OCI-M2 (cell line): Measurements from ENCODE around the gene XYLT1.
"Not testable (repeated sequence)": the region's sequence is repeated elsewhere in the genome, so short reads cannot be mapped to it uniquely, and the experiment has no call there.

Experiments
- DNase-seq: peaks from one replicate; lab custom pipeline; 2025; ENCODE audit not compliant: unreplicated experiment; lab: John Stamatoyannopoulos, UW

Gene XYLT1

DNA sequence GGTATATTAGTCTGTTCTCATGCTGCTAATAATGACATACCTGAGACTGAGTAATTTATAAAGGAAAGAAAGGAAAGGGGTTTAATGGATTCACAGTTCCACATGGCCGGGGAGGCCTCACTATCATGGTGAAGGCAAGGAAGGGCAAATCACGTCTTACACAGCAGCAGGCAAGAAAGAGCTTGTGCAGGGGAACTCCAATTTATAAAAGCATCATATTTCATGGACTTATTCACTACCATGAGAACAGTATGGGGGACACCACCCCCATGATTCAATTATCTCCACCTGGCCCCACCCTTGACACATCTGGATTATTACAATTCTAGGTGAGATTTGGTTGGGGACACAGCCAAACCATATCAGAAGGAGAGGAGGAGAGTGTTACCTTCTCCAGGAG is 17.7 kb upstream of the XYLT1 start:
- no peak for DNase-seq

DNA sequence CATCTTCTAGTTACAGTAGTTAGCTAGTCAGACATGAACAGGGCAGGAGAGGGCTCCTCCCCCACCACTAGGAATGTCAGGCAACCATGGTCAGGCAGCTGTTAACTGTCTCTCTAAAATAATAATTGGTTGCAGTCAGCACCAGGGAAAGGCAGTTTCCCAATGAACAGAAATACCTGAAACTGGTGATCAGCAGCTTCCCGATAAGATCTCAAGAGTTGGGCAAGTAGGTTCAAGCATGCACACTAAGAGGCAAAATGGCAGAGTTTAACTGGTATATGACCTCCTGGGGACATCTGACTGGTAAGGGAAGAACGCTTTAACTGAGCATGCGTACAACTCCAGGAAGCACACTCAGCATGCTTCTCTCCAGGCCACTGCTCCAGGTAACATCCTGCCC is 12.6 kb upstream of the XYLT1 start:
- DNase-seq: no peak

DNA sequence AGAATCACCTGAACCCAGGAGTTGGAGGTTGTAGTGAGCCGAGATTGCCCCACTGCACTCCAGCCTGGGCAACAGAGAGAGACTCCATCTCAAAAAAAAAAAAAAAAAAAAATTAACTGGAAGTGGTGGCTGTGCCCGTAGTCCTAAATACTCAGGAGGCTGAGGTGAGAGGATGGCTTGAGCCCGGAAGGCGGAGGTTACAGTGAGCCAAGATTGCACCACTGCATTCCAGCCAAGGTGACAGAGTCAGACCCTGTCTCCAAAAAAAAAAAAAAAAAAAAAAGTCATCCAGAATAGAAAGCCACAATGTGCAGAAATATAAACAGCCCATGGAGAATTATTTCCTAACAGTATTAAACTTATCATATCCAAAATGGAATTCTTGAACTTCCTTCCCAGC is 11.6 kb upstream of the XYLT1 start:
- DNase-seq: not testable (repeated sequence)

DNA sequence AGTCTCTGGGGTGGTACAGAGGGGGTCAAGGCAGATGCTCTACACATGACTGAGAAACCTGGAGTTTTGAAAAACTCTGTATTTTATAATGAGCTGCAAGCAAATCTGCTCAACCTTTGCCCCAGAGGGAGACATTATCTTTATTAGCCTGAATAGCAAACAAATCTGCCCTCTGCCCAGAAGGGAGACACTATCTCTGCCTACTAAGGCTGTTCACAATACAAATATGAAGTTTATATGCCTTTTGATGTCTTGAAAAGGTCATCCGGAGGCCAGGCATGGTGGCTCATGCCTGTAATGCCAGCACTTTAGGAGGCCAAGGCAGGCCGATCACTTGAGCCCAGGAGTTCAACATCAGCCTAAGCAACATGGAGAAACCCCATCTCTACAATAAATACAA is 11.0 kb upstream of the XYLT1 start:
- DNase-seq: no peak

DNA sequence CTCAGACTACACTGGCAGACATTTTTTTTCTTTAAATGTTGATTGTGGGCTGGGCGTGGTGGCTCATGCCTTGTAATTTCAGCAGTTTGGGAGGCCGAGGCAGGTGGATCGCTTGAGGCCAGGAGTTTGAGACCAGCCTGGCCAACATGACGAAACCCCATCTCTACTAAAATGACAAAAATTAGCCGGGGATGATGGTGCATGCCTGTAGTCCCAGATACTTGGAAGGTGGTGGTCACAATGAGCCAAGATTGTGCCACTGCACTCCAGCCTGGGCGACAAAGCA is 6.4 kb upstream of the XYLT1 start:
- DNase-seq: not testable (repeated sequence)

DNA sequence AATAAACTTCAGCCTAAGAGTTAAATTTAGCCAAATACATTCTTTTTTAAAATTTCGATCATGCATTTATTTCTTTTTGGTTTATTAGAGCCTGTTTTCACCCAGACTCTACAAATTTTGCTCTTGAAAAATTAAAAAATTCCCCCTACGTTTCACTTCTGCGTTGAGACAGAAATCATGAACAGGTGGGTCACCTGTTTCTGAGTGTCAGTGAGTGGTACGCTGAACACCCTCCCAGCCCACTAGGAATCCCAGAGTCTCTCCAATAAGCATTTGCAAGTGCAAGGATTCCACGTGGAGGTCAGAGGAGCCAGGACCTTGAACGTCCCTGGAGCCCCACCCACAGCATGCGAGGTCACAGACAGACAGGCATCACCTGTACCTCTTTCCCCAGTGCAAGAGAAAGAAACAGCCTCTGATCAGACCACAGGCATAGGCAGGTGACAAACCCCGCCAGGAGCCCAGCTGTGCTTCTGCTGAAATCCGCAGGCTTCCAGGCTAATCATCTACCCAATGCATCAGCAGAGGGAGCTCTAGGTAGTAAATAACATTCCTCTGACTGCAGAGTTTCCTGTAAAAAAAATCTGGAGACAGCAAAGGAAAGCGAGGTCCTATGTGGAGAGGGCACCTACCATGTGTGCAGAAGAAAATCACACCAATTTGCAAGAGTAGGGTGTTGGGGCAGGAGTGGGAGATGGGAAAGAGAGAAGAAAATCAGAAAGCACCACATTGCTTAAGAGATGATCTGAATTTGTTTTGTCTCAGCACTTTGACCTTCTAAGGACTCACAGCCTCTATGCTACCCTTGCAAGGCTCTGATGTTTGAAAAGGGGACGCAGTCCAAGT is 5.9 kb upstream of the XYLT1 start:
- DNase-seq: no peak

DNA sequence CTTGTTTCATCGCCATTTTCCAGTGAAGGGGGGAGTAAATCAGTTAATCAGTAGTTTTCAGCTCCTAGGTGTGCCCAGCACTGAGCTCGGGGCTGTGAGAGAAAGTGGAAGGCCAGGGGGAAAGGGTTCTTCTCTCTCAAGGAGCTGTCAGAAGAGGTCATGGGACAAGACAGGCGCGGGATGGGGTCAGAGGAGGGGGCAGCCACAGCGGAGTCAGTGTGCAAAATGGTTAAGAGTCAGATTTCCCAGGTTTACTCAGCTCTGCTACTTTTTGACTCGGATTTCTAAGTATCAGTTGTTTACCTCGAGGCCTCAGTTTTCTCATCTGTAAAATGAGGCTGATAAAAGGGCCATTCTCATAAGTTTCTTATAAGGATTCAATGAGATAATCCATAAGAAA is 4.3 kb upstream of the XYLT1 start:
- DNase-seq: no peak

DNA sequence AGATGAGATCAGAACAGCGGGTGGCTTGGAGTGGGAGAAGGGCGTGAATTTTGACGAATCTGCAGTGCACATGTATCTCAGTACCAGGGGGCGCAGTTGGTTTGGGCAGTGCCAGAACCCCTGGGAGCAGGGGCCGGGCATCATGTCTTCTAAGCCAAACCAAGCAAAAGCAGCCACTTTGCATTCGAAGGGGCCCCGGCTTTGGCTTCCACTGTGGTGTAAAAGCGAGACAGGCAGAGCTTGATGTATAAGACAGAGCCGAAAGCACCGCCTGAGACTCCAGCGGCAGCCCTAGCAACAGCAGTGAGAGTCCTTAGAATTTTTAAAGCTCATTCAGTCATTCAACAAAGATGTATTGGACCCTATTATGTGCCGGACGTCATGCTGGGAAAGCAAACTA is 3.8 kb upstream of the XYLT1 start:
- no peak for DNase-seq

DNA sequence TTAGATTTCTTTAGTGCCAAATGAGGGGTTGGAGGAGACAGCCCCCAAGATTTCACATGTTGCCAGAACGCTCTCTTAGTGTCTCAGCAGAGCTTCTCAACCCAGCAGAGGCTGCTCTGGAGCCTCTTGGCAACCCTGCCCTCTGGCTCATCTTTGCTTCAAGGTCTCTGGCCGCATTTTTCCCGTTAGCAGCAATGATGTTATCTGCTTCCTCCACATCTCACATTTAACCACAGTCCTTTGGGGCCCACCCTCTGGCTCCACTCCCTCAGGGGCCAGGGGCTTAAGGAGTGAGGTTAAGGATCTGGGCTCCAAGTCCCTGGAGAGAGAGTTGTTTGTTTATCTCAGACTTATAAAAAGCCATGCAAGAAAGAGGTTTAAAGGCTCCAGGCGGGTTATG is 3.3 kb upstream of the XYLT1 start:
- DNase-seq: no peak

DNA sequence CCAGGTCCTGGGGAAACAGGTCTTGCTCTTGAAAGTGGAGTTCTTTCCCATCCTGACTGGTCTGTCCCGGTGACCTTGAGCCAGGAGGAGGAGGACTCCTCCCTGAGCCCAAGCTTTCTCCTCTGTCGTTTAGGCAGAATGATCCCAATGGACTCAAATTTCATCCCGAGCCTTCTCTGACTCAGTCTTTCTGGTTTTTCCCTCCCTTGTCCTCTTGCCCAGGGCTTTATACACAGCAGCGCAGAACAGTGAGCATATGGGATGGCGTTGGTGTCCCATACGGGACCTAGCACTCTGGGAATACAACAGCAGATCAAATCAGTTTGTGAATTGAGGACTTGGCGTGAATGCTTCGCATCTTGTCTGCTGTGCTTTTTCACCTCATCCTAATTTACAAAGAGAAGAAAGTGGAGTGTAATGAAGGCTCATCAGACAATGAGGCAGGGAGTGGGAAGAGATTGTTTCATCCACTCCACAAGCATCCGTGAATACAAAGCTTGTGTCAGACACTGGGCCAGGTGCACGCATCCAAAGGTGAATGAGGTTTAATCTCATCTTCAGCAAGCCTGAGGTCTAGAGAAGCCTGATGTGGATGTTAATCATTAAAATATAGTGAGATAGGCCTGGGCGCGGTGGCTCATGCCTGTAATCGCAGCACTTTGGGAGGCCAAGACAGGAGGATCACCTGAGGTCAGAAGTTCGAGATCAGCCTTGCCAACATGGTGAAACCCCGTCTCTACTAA is 1.1 kb upstream of the XYLT1 start:
- no peak for DNase-seq

DNA sequence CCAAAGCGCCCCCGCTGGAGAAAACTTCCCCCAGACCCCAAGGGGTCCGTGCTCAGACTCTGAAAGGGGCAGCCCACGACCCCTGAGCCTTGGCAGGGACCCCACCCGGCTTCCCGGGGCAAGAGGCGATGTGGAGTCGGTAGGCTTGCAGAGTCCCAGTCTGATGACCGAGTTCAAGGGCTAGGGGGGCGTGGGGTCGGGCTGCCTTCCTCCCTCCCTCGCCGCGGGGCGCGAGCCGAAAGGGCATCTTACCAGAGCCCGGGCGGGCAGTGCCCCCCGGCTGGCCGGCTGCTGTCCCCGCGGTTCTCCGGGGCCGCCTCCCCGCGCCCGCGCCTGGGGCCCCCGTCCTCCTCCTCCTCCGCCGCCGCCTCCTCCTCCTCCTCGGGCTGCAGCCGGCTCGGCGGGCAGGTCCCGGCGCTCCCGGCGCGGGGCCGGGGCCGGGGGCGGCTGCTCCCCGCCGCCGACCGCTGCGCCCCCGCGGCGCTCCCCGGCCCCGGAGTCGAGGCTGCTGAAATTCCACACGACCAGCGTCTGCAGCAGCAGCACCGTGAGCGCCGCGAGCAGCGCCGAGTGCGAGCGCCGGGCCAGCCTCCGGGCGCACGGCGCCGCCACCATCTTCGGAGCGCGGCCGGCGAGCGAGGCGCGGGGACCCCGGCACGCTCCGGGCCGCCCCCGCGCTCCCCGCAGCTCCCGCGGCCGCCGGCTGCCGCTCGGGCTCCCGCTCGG is 415 bp downstream of the XYLT1 start:
- DNase-seq: no peak

DNA sequence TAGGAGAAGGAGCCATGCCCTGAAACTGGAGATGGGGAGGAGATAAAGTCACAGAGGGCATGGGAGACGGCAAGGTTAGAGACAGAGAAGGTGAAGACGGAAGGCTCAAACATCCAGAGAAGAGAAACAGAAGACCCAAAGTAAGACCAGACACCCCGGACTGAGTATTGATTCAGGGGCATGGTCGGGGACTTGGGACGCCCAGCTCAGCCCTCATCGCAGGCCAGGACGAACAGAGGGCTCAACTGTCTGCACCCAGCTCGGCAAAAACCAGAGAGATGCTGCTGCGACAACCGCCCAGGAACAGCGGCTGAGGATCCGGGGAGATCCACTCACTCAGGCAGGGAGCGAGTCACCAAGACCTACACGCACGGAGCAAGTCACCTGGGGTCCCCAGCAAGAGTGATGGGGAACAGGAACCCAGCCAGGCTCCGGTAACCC is 999 bp downstream of the XYLT1 start:
- DNase-seq: no peak

DNA sequence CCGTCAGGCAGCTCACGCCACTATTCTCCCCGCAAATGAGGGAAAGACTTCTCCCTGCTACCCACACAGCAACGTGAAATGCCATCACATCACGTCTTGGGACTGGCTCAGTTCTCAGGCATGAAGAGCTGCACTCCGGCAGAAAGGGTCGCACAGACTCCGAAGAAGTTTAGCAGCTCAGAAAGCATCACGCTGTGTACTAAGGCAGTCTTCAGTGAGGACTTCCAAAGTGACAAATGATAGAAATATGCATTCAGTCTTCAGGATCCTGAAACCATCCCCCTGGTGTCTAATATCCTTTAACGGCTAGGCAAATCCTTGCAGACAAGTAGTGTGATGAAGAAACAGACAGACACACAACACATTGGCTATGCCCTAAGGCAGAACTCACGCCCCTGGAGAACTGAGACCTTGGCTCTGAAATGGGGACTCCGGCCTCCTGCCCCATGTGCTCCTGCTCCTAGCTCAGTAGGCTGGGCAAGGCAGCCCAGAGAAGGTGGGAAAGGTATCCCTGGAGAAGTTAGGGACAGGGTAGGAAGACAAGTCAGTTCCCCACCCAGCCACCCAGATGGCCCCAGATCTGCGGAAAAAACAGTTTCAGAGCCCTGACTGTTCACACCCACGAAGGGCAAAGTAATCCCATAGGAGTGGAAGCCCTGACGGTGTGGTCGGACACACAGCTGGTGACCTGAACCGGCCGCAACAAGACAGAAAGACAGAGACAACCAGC is 1.6 kb downstream of the XYLT1 start:
- no peak for DNase-seq

DNA sequence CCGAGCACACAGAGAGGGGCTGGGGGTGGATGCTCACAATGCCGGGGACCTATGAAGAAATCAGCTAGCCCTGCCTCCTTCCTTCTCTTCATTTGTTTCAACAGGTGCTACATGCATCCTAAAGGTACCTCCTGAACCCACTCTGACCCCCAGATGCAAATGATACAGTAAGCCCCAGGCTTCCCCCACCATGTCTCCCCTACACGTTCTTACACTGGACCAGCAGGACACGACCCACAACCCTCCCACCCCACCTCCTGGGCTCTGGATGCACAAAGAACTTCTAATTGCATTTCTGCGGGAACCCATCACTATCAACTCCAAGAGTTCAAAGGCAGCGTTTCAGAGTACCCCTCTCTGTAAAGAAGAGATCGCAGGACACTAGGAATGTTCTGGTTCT is 2.1 kb downstream of the XYLT1 start:
- DNase-seq: no peak

DNA sequence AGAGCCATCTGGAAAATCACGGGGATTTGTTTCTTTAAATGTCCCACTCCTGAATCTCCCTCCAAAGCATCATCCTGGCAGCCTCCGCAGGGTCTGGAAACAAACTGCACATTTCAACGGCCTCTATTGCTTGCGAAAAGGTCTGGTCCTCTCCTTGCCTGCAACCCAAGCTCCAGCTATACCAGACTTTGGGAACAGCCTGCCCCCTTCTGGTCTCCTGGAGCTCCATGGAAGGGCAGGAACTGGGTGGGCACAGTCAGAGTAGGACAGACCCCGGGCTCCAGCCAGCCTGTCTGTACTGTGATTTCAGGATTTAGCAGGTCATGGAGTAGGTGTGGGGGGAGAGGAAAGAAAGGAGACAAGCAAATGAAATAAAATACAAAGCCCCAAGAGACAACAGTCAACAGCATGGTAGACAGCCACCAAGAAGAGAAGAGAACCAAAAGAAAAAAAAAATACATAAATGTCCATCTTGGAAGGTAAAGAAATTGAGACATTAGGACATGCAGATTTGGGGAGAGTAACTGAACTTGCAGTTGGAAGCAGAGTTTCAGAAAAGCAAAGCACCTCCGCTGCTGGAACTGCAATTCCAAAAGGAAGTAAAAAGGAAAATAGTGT is 2.7 kb downstream of the XYLT1 start:
- DNase-seq: no peak

DNA sequence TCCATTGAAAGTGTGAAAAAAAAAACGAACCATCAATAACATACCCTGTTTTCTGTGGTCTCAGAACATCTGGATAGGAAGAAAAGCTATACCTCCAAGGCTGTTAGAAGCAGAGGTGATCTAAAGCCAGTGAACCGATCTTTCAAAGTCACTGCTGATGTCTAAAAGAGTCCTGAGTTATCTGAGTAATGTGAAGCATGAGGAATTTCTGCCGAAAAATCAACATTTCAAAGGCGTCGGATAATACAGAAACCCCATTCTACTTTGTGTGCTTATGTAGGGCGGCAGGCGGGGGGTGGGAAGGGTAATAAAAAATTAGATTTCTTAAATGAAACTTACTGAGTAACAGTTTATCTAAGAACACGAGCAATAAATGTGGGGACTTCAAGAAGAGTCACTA is 3.9 kb downstream of the XYLT1 start:
- DNase-seq: no peak

DNA sequence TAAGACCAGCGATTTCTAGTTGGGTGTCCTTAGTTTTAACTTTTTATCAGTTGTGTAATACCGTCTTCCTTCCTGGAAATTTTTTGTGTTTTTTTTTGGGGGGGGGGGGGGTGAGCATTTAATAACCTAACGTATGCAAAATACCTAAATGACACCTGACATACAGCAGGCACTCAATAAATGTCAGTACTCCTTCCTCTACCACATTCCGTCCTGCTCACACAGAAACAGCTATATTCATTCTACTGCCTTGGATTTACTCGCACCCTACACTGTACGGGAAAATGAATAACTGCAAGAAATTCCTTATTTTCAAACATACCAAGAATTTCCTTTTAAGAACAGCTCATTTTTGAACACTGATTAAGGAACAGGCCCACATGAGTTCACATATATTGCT is 5.3 kb downstream of the XYLT1 start:
- DNase-seq: no peak

DNA sequence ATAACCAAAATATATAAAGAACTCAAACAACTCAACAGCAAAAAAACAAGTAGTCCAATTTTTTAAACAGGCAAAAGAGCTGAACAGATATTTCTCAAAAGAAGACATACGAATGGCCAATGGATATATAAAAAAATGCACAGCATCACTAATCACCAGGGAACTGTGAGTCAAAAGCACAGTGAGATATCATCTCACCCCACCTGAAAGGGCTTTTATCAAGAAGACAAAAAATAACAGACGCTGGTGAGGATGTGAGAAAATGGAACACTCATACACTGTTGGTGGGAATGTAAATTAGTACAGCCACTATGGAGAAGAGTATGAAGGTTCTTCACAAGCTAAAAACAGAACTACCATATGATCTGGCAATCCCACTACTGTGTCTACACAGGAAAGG is 7.4 kb downstream of the XYLT1 start:
- DNase-seq: no peak

DNA sequence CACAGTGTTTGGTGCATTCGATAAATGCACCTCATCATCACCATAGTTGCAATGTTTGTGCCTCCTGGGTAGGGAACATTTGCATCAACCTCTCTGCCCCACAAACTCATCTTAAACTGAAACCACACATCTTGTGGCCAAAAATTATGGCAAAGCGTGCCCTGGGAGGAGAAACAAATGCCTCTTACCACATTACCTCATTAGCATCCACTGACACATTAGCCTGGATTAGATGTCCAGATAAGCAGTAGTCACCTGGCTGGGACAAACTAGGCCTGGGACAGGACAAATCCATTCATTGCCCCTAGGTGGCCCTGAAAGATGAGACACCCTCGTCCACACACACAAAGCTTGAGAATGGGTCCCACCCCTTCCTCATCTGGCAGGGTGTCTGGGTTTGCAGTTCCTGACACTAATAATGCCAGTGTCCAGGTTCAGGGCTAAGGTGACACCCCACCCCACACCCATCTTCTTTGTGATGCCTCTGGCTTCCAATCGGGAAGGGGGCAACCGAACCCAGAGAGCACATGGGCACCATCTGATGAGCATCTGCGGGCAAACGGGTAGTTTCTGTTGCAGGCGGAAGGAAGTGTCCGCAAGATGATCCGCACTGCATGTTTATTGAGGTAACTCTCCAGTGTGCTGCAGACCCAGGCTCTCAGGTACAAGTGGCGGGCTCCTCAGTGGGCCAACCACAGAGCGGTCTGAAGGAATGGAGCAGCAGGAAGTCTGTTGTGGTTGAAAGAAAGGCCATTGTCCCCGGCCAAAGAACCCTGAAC is 8.6 kb downstream of the XYLT1 start:
- no peak for DNase-seq

DNA sequence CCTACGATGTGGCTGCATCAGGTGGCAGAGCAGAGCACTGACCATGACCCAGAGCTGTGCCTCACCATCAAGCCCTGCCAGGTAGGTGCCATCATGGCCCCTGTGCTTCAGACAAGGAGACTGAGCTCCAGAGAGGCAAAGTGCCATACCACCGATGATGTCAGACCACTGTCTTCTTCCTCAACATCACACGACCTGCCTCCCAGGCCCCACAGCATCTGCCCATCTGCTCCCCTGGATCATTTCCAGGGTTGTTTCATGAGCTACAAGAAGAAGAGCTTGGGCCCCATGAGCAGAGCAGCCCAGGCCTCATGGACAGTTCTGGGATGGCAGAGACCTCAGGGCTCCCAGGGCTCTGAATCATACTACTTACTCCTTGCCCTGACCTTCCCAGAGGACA is 9.9 kb downstream of the XYLT1 start:
- no peak for DNase-seq
